PC-9 (cell line): Measurements from ENCODE around the gene KEAP1. TPM values are rescaled to one million over a fixed set of nuclear protein-coding genes. Genes with fewer than 3 reads are reported as not detected.
A peak's percentile ranks its signal among the peaks of the same experiment; 100 is the strongest.
"Not testable (repeated sequence)": the region's sequence is repeated elsewhere in the genome, so short reads cannot be mapped to it uniquely, and the experiment has no call there.

Source experiments
- BruUV-seq: library from RNA; stranded (reverse); fragments of 400-500 nt; replicated peaks from 2 replicates; lab custom pipeline; 2021; lab: Mats Ljungman, UMichigan
- CTCF ChIA-PET: fragments of 300-600 bp; sonication (Branson Sonifier 250); formaldehyde crosslinking; loops from one replicate; lab custom pipeline; 2022; ENCODE audit warnings: antibody characterized with exemption; lab: Charles Lee
- POLR2A ChIA-PET: fragments of 300-600 bp; sonication (Branson Sonifier 250); formaldehyde crosslinking; loops from one replicate; lab custom pipeline; 2022; ENCODE audit warnings: antibody characterized with exemption; ENCODE audit not compliant: unreplicated experiment; lab: Charles Lee
- DNase-seq, 2 experiments: peaks; one replicate each; pipeline versions ENCODE4 v3.0.0 to v3.0.0-alpha.2; 2015 to 2022; ENCODE audit warnings: mixed read lengths in 1 of 2
- H2AFZ ChIP-seq: fragments of 200-600 bp; sonication (generic); 2 replicates; pipeline ENCODE4 v1.8.1; 2017; ENCODE audit warnings: antibody characterized with exemption
- H3F3A ChIP-seq: fragments of 200-600 bp; sonication (generic); 2 replicates; pipeline ENCODE4 v1.8.1; 2017; ENCODE audit warnings: antibody characterized with exemption, mild to moderate bottlenecking, low read depth; ENCODE audit not compliant: insufficient read depth
- H3K27ac ChIP-seq: fragments of 200-600 bp; sonication (generic); 2 replicates; pipeline ENCODE4 v1.6.1; 2016; ENCODE audit warnings: mixed run types
- H3K27me3 ChIP-seq: fragments of 200-600 bp; sonication (generic); 2 replicates; pipeline ENCODE4 v1.6.1; 2016; ENCODE audit warnings: low read depth, mixed run types; ENCODE audit not compliant: insufficient read depth
- H3K36me3 ChIP-seq: fragments of 200-600 bp; sonication (generic); 2 replicates; pipeline ENCODE4 v1.6.1; 2016; ENCODE audit warnings: low read depth, mixed run types
- H3K4me1 ChIP-seq: fragments of 200-600 bp; sonication (generic); replicated peaks from 2 replicates; pipeline ENCODE4 v1.6.1; 2016; ENCODE audit warnings: mixed run types; ENCODE audit not compliant: insufficient read depth
- H3K4me2 ChIP-seq: fragments of 200-600 bp; sonication (generic); 2 replicates; pipeline ENCODE4 v1.6.1; 2017; ENCODE audit warnings: mixed run types
- H3K4me3 ChIP-seq: fragments of 200-600 bp; sonication (generic); 2 replicates; pipeline ENCODE4 v1.6.1; 2016; ENCODE audit warnings: mixed run types
- H3K79me2 ChIP-seq: fragments of 200-600 bp; sonication (generic); 2 replicates; pipeline ENCODE4 v1.6.1; 2017; ENCODE audit warnings: low read depth, mixed run types
- H3K9me2 ChIP-seq: fragments of 200-600 bp; sonication (generic); 2 replicates; pipeline ENCODE4 v1.8.1; 2017; ENCODE audit warnings: mild to moderate bottlenecking; ENCODE audit not compliant: insufficient read depth
- H3K9me3 ChIP-seq: fragments of 200-600 bp; sonication (generic); 2 replicates; pipeline ENCODE4 v1.8.1; 2016; ENCODE audit warnings: low read depth; ENCODE audit not compliant: insufficient read depth
- H4K20me1 ChIP-seq: fragments of 200-600 bp; sonication (generic); 2 replicates; pipeline ENCODE4 v1.8.1; 2017; ENCODE audit not compliant: insufficient read depth
- EZH2 ChIP-seq: fragments of 200-600 bp; sonication (generic); IDR thresholded peaks from 2 replicates; pipeline ENCODE4 v1.8.0; 2017; ENCODE audit warnings: antibody characterized with exemption, low read depth
- intact Hi-C: fragments of 100-400 bp; cut with micrococcal nuclease; formaldehyde crosslinking; loops from one replicate; pipeline ENCODE4 v1.10.0; 2022; ENCODE audit not compliant: unreplicated experiment
- total RNA-seq: library from RNA; stranded (reverse); gene quantifications from 2 replicates; pipeline ENCODE4 v1.2.3, GENCODE V29; 2021
- TF ChIP-seq, protein P1 (sequence below): fragments of 200-600 bp; sonication (generic); conservative IDR thresholded peaks from 2 replicates; pipeline ENCODE4 v1.6.1; 2017; ENCODE audit warnings: mixed run types, antibody characterized with exemption, mild to moderate bottlenecking, moderate library complexity

KEAP1 gene
- total RNA-seq, 1 experiment from 2014 or later = 154 TPM

GRCh38 chr19:10551698-10552301 is 48.6 kb upstream of the KEAP1 start:
- Histone ChIP-seq H3K79me2 (no peaks in the 10 kb centered on the region), H3K4me3 (no peak overlapping the region), H3K27me3 (no peaks in the 10 kb centered on the region), H3K4me2 (no peak overlapping the region), H3K4me1 (no peaks in the 10 kb centered on the region), H4K20me1 (no peaks in the 10 kb centered on the region; the same call in none of the 2 replicates), H3K9me2 (no peaks in the 10 kb centered on the region), H3F3A (peaks cover 43% of the 10 kb centered on the region), H3K9me3 (no peaks in the 10 kb centered on the region), H3K36me3 (peaks cover 20% of the 10 kb centered on the region), H2AFZ (no peak overlapping the region), H3K27ac (no peak overlapping the region)
- no peak for TF ChIP-seq EZH2
- TF ChIP-seq, protein P1, sequence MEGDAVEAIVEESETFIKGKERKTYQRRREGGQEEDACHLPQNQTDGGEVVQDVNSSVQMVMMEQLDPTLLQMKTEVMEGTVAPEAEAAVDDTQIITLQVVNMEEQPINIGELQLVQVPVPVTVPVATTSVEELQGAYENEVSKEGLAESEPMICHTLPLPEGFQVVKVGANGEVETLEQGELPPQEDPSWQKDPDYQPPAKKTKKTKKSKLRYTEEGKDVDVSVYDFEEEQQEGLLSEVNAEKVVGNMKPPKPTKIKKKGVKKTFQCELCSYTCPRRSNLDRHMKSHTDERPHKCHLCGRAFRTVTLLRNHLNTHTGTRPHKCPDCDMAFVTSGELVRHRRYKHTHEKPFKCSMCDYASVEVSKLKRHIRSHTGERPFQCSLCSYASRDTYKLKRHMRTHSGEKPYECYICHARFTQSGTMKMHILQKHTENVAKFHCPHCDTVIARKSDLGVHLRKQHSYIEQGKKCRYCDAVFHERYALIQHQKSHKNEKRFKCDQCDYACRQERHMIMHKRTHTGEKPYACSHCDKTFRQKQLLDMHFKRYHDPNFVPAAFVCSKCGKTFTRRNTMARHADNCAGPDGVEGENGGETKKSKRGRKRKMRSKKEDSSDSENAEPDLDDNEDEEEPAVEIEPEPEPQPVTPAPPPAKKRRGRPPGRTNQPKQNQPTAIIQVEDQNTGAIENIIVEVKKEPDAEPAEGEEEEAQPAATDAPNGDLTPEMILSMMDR = peak; percentile 46; the same call in 1 of the 2 replicates
- BruUV-seq = no TSS peak
- intact Hi-C loops = no loop called here
- ChIA-PET CTCF (no interaction called here), POLR2A (no interaction called here)
- peak; percentile 45 to 72 for DNase-seq

GRCh38 chr19:10551006-10551405 is 47.9 kb upstream of the KEAP1 start:
- intact Hi-C loops, H3K9me3 ChIP-seq, H3K79me2 ChIP-seq, H3K4me1 ChIP-seq, H3K4me2 ChIP-seq, POLR2A ChIA-PET, H4K20me1 ChIP-seq, H3K4me3 ChIP-seq, H3K27me3 ChIP-seq, H3K27ac ChIP-seq, H3K9me2 ChIP-seq, H2AFZ ChIP-seq, BruUV-seq, DNase-seq: not testable (repeated sequence)
- Histone ChIP-seq H3F3A (peaks cover 37% of the 10 kb centered on the region), H3K36me3 (peaks cover 18% of the 10 kb centered on the region)
- CTCF ChIA-PET = interaction anchor here (0.5 kb wide), 1 partner anchor 44 kb away, joined by 17 read pairs; no protein-coding TSS in a partner anchor

GRCh38 chr19:10550336-10550735 is 47.2 kb upstream of the KEAP1 start:
- BruUV-seq = no TSS peak
- Histone ChIP-seq H3K79me2 (0 out of 2 replicates have a peak, but pooled peaks cover 3% of the 10 kb centered on the region), H3F3A (peaks cover 37% of the 10 kb centered on the region), H3K27me3 (no peaks in the 10 kb centered on the region), H3K9me3 (no peaks in the 10 kb centered on the region), H2AFZ (no peak overlapping the region), H3K4me3 (no peak overlapping the region), H3K4me1 (no peaks in the 10 kb centered on the region), H3K4me2 (no peak overlapping the region), H3K36me3 (peaks cover 11% of the 10 kb centered on the region; the same call in 1 of the 2 replicates), H4K20me1 (no peaks in the 10 kb centered on the region; the same call in 1 of the 2 replicates), H3K9me2 (no peaks in the 10 kb centered on the region), H3K27ac (no peak overlapping the region)
- intact Hi-C loops = no loop called here
- POLR2A ChIA-PET = no interaction called here
- no peak for TF ChIP-seq EZH2
- TF ChIP-seq, protein P1 = no peak
- DNase-seq = no peak
- CTCF ChIA-PET = no interaction called here
